ENCODE data around the gene MANSC4. TPM values are rescaled to one million over a fixed set of nuclear protein-coding genes. Genes with fewer than 3 reads are reported as not detected.

Gene MANSC4
- total and polyA plus RNA-seq, 9 of the 15 experiments (the other 6 are each of a cell fraction or from before 2014, with no cell fraction given): not detected

GRCh38 chr12:27818401-27818918, 38.4 kb upstream of the MANSC4 start (continued):
- TF ChIP-seq CREB3 (tag; conservative IDR thresholded peaks at IDR 0.05; ENCODE audit: low read depth) (peak; percentile 89), GMEB1 (CRISPR knock-in tag; IDR thresholded peaks at IDR 0.05) (no peak), NCOA6 (IDR thresholded peaks at IDR 0.05) (no peak), BRF2 (IDR thresholded peaks at IDR 0.05; ENCODE audit: borderline replicate concordance, insufficient read depth, insufficient read length) (no peak), SAP30 (IDR thresholded peaks at IDR 0.05; ENCODE audit: borderline replicate concordance, insufficient read depth, low read depth, low read length, poor library complexity, severe bottlenecking) (no peak), E2F8 (IDR thresholded peaks at IDR 0.05; ENCODE audit: low read depth, partially characterized antibody) (no peak), ZBTB34 (CRISPR knock-in tag; IDR thresholded peaks at IDR 0.05) (peak; percentile 74; the same call in 1 of the 2 replicates), NFE2L1 (tag; IDR thresholded peaks at IDR 0.05; ENCODE audit: borderline replicate concordance, low read depth) (peak; percentile 64), HIVEP1 (CRISPR knock-in tag; IDR thresholded peaks at IDR 0.05) (0 out of 2 replicates have a peak, but pooled peaks have one; percentile 49), ARHGAP35 (IDR thresholded peaks at IDR 0.05; ENCODE audit: partially characterized antibody) (no peak), SRSF1 (IDR thresholded peaks at IDR 0.05; ENCODE audit: low read depth, low read length) (no peak), RUNX1 (IDR thresholded peaks at IDR 0.05; ENCODE audit: low read depth) (no peak), ZNF644 (tag; IDR thresholded peaks at IDR 0.05; ENCODE audit: low read depth) (peak; percentile 74; the same call in 1 of the 2 replicates), NUFIP1 (IDR thresholded peaks at IDR 0.05; ENCODE audit: partially characterized antibody) (peak; percentile 58), AFF4 (CRISPR knock-in tag; IDR thresholded peaks at IDR 0.05) (no peak)

All from K562 (cell line).